Retinal pigment epithelial cell (primary cell): ENCODE measurements around the gene NCK2.

Experiments used
- DNase-seq: peaks from one replicate; pipeline ENCODE4 v3.0.0-alpha.2; 2010; ENCODE audit warnings: low read depth
- H3K4me3 ChIP-seq: 2 replicates; pipeline ENCODE4 v1.5.1; 2011; ENCODE audit warnings: mild to moderate bottlenecking, low read length, control low read depth, moderate library complexity
- TF ChIP-seq, protein P1 (sequence below): conservative IDR thresholded peaks from 2 replicates; pipeline ENCODE4 v1.5.1; 2011; ENCODE audit warnings: low read depth, low read length, control low read depth, inconsistent platforms

Gene NCK2

DNA sequence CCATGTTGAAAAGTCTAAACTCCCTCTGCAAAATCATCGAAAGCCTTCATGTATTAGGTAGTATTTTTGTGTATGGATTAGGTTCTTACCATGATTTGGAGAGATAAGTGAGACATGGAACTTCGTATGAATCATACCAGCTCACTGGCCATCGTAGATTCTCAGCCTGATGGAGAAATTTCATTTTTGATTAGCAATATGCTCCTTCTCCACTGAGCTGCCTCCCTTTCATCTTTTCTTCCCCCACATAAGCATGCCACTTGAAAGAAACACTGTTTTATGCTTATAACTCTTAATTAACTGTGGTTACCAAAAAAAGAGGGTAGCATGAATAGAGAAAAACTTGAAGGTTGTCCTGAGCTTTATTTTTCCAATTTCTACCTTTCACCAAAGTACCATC, 111.9 kb downstream of the NCK2 start:
- no peak for DNase-seq
- H3K4me3 ChIP-seq, result no peak overlapping the region
- TF ChIP-seq, protein P1, sequence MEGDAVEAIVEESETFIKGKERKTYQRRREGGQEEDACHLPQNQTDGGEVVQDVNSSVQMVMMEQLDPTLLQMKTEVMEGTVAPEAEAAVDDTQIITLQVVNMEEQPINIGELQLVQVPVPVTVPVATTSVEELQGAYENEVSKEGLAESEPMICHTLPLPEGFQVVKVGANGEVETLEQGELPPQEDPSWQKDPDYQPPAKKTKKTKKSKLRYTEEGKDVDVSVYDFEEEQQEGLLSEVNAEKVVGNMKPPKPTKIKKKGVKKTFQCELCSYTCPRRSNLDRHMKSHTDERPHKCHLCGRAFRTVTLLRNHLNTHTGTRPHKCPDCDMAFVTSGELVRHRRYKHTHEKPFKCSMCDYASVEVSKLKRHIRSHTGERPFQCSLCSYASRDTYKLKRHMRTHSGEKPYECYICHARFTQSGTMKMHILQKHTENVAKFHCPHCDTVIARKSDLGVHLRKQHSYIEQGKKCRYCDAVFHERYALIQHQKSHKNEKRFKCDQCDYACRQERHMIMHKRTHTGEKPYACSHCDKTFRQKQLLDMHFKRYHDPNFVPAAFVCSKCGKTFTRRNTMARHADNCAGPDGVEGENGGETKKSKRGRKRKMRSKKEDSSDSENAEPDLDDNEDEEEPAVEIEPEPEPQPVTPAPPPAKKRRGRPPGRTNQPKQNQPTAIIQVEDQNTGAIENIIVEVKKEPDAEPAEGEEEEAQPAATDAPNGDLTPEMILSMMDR, result no peak

DNA sequence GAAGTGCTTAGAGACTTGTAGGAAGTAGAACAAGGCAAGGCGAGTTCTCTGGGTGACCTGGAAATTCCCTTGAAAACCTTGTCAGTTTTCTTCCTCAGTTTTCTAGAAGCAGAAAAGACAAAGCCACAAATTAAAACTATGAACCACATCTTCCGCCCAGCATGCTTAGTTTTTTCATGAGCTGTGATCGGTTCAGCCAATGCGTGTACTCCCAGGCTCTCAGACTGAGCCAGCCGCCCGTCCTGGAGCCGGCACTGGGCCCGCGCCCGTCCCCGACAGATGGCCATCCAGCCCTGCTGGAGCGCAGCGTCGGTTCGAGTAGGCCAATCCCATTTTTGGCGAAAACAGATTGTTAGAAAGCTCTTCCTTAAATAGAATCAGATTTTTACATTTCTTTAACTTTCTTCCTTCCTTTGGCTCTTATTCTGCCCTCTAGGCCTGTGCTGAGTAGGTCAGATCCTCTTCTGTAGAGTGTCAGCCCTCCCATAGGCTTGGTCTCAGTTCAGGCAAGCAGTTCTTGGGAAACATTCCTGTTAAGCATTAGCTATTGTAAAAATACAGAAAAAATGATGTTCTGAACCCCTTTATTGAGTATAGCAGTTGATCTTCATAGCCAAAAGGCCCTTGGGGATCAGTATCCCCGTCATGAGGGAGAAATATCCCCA, 112.5 kb downstream of the NCK2 start:
- no peak overlapping the region for H3K4me3 ChIP-seq
- TF ChIP-seq, protein P1, result no peak
- DNase-seq, result no peak

- no peak overlapping the region for H3K4me3 ChIP-seq
- TF ChIP-seq, protein P1, result no peak
- DNase-seq, result no peak
Observed at GRCh38 chr2:105858868-105859693, 114.4 kb downstream of the NCK2 start.

DNA sequence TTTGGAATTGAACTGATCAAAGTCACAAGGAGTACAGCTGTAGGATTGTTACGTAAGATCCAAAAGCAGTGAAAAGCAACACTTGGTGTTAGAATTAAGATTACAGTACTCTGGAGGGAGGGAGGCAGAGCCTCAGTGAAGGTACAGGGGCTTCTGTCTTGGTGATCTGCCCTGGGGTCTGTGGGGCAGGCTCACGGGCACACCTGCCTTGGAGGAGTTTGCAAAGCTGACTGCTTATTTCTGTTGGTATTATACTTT, 114.9 kb downstream of the NCK2 start:
- H3K4me3 ChIP-seq, result no peak overlapping the region
- TF ChIP-seq, protein P1, result no peak
- DNase-seq, result no peak

GRCh38 chr2:105860567-105860966, 115.9 kb downstream of the NCK2 start:
- DNase-seq, result no peak
- no peak overlapping the region for H3K4me3 ChIP-seq
- TF ChIP-seq, protein P1, result no peak

DNA sequence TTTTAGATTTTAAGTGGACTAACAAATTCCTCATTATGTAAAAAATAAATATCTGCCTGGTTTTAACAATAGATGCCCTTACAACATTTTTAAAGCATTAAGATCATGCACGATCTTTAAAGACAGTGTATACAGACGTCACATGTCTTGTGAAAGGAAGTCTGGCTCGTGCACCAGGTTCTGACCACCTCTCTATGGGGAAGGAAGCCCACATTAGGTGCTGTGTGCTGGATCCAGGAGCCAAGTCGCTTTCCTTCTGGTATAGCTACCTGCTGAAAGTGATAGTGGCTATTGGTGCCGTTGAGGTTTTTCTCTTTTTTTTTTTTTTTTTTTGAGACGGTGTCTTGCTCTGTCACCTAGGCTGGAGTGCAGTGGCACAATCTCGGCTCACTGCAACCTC, 116.5 kb downstream of the NCK2 start:
- TF ChIP-seq, protein P1, result no peak
- DNase-seq, result no peak

GRCh38 chr2:105862843-105863242, 118.1 kb downstream of the NCK2 start:
- no peak for DNase-seq
- no peak overlapping the region for H3K4me3 ChIP-seq
- TF ChIP-seq, protein P1, result no peak

More for the DNA sequence above, 116.5 kb downstream of the NCK2 start:
- H3K4me3 ChIP-seq, result no peak overlapping the region
